Caco-2 (cell line): ENCODE data around the gene MT1M. TPM values are rescaled to one million over a fixed set of nuclear protein-coding genes. Genes with fewer than 3 reads are reported as not detected.

Experiments
- BruUV-seq: library from RNA; stranded (reverse); fragments of 400-500 nt; replicated peaks from 2 replicates; lab custom pipeline; 2021; lab: Mats Ljungman, UMichigan
- CTCF ChIA-PET: fragments of 300-600 bp; sonication (Branson Sonifier 250); formaldehyde crosslinking; loops from one replicate; lab custom pipeline; 2022; ENCODE audit warnings: antibody characterized with exemption; lab: Charles Lee
- POLR2A ChIA-PET: fragments of 300-600 bp; sonication (Branson Sonifier 250); formaldehyde crosslinking; loops from one replicate; lab custom pipeline; 2022; ENCODE audit warnings: antibody characterized with exemption; lab: Charles Lee
- DNase-seq, 2 experiments: peaks; one replicate each; pipeline versions ENCODE4 v3.0.0 to v3.0.0-alpha.2; 2020 to 2022
- H3K27me3 ChIP-seq: replicated peaks from 2 replicates; pipeline ENCODE4 v1.6.0; 2011; ENCODE audit warnings: low read length; ENCODE audit not compliant: control insufficient read depth, insufficient read depth
- H3K36me3 ChIP-seq: 2 replicates; pipeline ENCODE4 v1.5.1; 2011; ENCODE audit warnings: low read length; ENCODE audit not compliant: control insufficient read depth, insufficient read depth
- H3K4me1 ChIP-seq: fragments of 250-450 bp; sonication (Bioruptor Pico); 2 replicates; pipeline ENCODE4 v1.5.1; 2020; ENCODE audit warnings: mild to moderate bottlenecking
- H3K4me3 ChIP-seq: 2 replicates; pipeline ENCODE4 v1.5.1; 2011; ENCODE audit warnings: low read depth, mild to moderate bottlenecking, control low read depth, low read length
- H3K9me3 ChIP-seq: fragments of 250-450 bp; sonication (Bioruptor Pico); 2 replicates; pipeline ENCODE4 v1.5.1; 2020; ENCODE audit warnings: mild to moderate bottlenecking, moderate library complexity
- H3K27ac Mint-ChIP-seq: one replicate; pipeline ENCODE4 v1.8.0; 2022; ENCODE audit warnings: mixed read lengths; ENCODE audit not compliant: unreplicated experiment
- H3K27me3 Mint-ChIP-seq: one replicate; pipeline ENCODE4 v1.8.0; 2022; ENCODE audit warnings: mixed read lengths; ENCODE audit not compliant: insufficient read depth, unreplicated experiment
- H3K36me3 Mint-ChIP-seq: one replicate; pipeline ENCODE4 v1.8.0; 2022; ENCODE audit warnings: mild to moderate bottlenecking, mixed read lengths; ENCODE audit not compliant: insufficient read depth, unreplicated experiment
- H3K4me1 Mint-ChIP-seq: one replicate; pipeline ENCODE4 v1.8.0; 2022; ENCODE audit warnings: low read depth, mixed read lengths; ENCODE audit not compliant: unreplicated experiment
- H3K4me3 Mint-ChIP-seq: one replicate; pipeline ENCODE4 v1.8.0; 2022; ENCODE audit warnings: mild to moderate bottlenecking, moderate library complexity, mixed read lengths; ENCODE audit not compliant: unreplicated experiment
- H3K9me3 Mint-ChIP-seq: one replicate; pipeline ENCODE4 v1.8.0; 2022; ENCODE audit warnings: mixed read lengths; ENCODE audit not compliant: unreplicated experiment
- CTCF ChIP-seq, 2 experiments: fragments of 200-600 bp in 1 of 2; IDR thresholded peaks; 1 replicate in 1 of 2; 2 replicates in 1 of 2; pipeline versions ENCODE4 v1.5.1 to v1.8.0; 2011 to 2022; ENCODE audit warnings: antibody characterized with exemption in 1 of 2, control low read depth in 1 of 2, inconsistent platforms in 1 of 2, low read depth in 1 of 2, low read length in 1 of 2, mild to moderate bottlenecking in 1 of 2, moderate library complexity in 1 of 2; ENCODE audit not compliant: insufficient read depth in 1 of 2, severe bottlenecking in 1 of 2, unreplicated experiment in 1 of 2
- intact Hi-C: fragments of 100-400 bp; cut with micrococcal nuclease; formaldehyde crosslinking; loops from one replicate; pipeline ENCODE4 v1.10.0; 2022; ENCODE audit not compliant: unreplicated experiment
- total RNA-seq: library from RNA; stranded (reverse); gene quantifications from 2 replicates; pipeline ENCODE4 v1.2.3, GENCODE V29; 2022

Gene MT1M
- total RNA-seq, 1 experiment from 2014 or later: not detected

GRCh38 chr16:56584276-56584675, 48.2 kb upstream of the MT1M start:
- Mint-ChIP-seq H3K27me3 (peaks cover 19% of the 10 kb centered on the region), H3K27ac (no peak overlapping the region), H3K4me1 (no peaks in the 10 kb centered on the region), H3K9me3 (no peaks in the 10 kb centered on the region), H3K36me3 (no peaks in the 10 kb centered on the region), H3K4me3 (no peak overlapping the region)
- POLR2A ChIA-PET: no interaction called here
- intact Hi-C loops: no loop called here
- BruUV-seq: no TSS peak
- no peak for TF ChIP-seq CTCF (IDR thresholded peaks at IDR 0.05; ENCODE audit: insufficient read depth in 1 of 2, low read depth in 1 of 2, low read length in 1 of 2, severe bottlenecking in 1 of 2, unreplicated experiment in 1 of 2)
- no peak for DNase-seq
- no peak overlapping the region for H3K4me3 ChIP-seq
- no peaks in the 10 kb centered on the region for H3K27me3 ChIP-seq
- H3K36me3 ChIP-seq: no peaks in the 10 kb centered on the region
- CTCF ChIA-PET: no interaction called here
- H3K4me1 ChIP-seq: no peaks in the 10 kb centered on the region
- H3K9me3 ChIP-seq: no peaks in the 10 kb centered on the region

GRCh38 chr16:56588781-56589140, 43.7 kb upstream of the MT1M start:
- Mint-ChIP-seq H3K27me3 (peaks cover 19% of the 10 kb centered on the region), H3K36me3 (no peaks in the 10 kb centered on the region), H3K9me3 (no peaks in the 10 kb centered on the region), H3K4me3 (peak overlapping the region; percentile 40), H3K4me1 (no peaks in the 10 kb centered on the region), H3K27ac (no peak overlapping the region)
- no TSS peak for BruUV-seq
- H3K9me3 ChIP-seq: no peaks in the 10 kb centered on the region
- H3K36me3 ChIP-seq: no peaks in the 10 kb centered on the region
- intact Hi-C loops: no loop called here
- ChIA-PET CTCF (no interaction called here), POLR2A (no interaction called here)
- no peaks in the 10 kb centered on the region for H3K4me1 ChIP-seq
- no peak for DNase-seq
- H3K4me3 ChIP-seq: no peak overlapping the region
- no peak for TF ChIP-seq CTCF (IDR thresholded peaks at IDR 0.05; ENCODE audit: insufficient read depth in 1 of 2, low read depth in 1 of 2, low read length in 1 of 2, severe bottlenecking in 1 of 2, unreplicated experiment in 1 of 2)
- no peaks in the 10 kb centered on the region for H3K27me3 ChIP-seq

GRCh38 chr16:56589141-56590039, 43.1 kb upstream of the MT1M start, which contains the start of gene MT3:
MT3 (plus strand) TSS chr16:56589528; CDS start chr16:56589591, 63 bp downstream.
- H3K36me3 ChIP-seq: no peaks in the 10 kb centered on the region
- peak within 1 kb of the TSS; percentile 48 for H3K4me3 Mint-ChIP-seq
- no peak within 1 kb of the TSS for H3K27ac Mint-ChIP-seq
- no peaks in the 10 kb centered on the region for H3K4me1 Mint-ChIP-seq
- ChIA-PET POLR2A (no interaction called here), CTCF (no interaction called here)
- BruUV-seq: no TSS peak
- TF ChIP-seq CTCF (IDR thresholded peaks at IDR 0.05; ENCODE audit: insufficient read depth in 1 of 2, low read depth in 1 of 2, low read length in 1 of 2, severe bottlenecking in 1 of 2, unreplicated experiment in 1 of 2): no peak
- no peaks in the 10 kb centered on the region for H3K4me1 ChIP-seq
- no peak for DNase-seq
- no peak within 1 kb of the TSS for H3K4me3 ChIP-seq
- H3K9me3 ChIP-seq: peaks cover 3% of the 10 kb centered on the region; the same call in 1 of the 2 replicates
- no peaks in the 10 kb centered on the region for H3K36me3 Mint-ChIP-seq
- H3K27me3 ChIP-seq: no peaks in the 10 kb centered on the region
- intact Hi-C loops: no loop called here
- no peaks in the 10 kb centered on the region for H3K9me3 Mint-ChIP-seq
- H3K27me3 Mint-ChIP-seq: peaks cover 18% of the 10 kb centered on the region
